Colon (tissue), 2 donors: Measurements from ENCODE around the gene ANKRD34A.
"Not testable (repeated sequence)": the region's sequence is repeated elsewhere in the genome, so short reads cannot be mapped to it uniquely, and the experiment has no call there.

Experiments
- FAIRE-seq: peaks from 2 replicates; lab custom pipeline; 2012; peaks lifted over from hg19 to GRCh38; lab: Jason Lieb, UNC
- donor health status: control.
- donor health status: control.

Gene ANKRD34A

DNA sequence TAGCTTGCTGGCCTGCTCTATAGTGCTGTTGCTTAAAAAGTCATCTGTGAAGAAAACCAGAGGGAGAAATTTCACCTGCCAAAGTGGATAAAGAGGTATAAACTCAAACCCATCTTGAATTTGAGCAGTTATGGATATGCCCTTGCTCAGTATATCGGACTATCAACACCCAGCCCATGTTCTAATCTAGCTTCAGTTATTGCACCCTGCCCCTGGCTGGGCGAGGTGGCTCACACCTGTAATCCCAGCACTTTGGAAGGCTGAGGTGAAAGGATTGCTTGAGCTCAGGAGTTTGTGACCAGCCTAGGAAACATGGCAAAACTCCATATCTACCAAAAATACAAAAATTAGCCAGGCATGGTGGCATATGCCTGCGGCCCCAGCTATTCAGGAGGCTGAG, 19.8 kb downstream of the ANKRD34A start:
- no peak for FAIRE-seq

GRCh38 chr1:145942871-145943270, 21.5 kb downstream of the ANKRD34A start:
- FAIRE-seq, result no peak

DNA sequence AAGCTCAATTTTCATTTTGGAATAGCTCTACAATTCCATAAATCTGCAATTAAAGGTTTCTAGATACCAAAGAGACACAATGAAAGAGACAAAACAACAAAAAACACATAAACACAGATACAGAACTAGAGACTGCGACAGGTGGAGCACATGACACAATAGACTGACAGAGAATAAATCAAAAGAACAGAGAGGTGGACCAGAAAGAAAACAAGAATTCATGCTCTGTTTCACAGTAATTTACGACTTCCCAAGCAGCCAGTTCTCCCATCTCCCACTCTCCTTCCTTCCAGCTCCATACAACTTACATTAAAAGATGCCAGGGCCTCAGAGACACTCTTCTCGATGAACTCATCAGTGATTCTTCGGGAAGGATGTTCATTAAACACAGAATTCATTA, 22.0 kb downstream of the ANKRD34A start:
- FAIRE-seq, result no peak

- no peak for FAIRE-seq
These were observed 26.9 kb downstream of the ANKRD34A start for GRCh38 chr1:145937436-145937835.

GRCh38 chr1:145936247-145936646, 28.1 kb downstream of the ANKRD34A start:
- no peak for FAIRE-seq

- FAIRE-seq, result no peak
These were observed 28.7 kb downstream of the ANKRD34A start for GRCh38 chr1:145935708-145936107.

- not testable (repeated sequence) for FAIRE-seq
These were observed 31.8 kb downstream of the ANKRD34A start for GRCh38 chr1:145932522-145933009.

DNA sequence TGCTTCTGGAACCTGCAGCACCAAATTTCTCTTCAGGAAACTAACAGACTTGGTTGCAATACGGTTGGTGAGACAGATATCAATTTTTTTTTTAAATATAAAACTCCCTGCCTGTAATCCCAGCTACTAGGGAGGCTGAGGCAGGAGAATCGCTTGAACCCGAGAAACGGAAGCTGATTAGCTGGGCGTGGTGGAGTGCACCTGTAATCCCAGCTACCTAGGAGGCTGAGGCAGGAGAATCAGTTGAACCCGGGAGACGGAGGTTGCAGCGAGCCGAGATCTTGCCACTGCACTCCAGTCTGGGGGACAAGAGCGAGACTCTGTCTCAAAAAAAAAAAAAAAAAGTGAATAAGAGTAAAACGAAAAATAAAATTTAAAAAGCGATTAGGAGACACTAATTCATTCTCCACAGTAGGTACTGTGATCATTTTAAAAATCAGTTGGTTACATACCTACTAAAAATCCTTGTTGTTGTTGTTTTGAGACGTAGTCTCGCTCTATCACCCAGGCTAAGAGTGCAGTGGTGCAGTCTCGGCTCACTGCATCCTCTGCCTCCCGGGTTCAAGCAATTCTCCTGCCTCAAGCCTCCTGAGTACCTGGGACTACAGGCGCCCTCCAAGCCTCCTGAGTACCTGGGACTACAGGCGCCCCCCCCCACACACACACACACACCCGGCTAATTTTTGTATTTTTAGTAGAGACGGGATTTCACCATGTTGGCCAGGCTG, 36.3 kb downstream of the ANKRD34A start:
- no peak for FAIRE-seq

DNA sequence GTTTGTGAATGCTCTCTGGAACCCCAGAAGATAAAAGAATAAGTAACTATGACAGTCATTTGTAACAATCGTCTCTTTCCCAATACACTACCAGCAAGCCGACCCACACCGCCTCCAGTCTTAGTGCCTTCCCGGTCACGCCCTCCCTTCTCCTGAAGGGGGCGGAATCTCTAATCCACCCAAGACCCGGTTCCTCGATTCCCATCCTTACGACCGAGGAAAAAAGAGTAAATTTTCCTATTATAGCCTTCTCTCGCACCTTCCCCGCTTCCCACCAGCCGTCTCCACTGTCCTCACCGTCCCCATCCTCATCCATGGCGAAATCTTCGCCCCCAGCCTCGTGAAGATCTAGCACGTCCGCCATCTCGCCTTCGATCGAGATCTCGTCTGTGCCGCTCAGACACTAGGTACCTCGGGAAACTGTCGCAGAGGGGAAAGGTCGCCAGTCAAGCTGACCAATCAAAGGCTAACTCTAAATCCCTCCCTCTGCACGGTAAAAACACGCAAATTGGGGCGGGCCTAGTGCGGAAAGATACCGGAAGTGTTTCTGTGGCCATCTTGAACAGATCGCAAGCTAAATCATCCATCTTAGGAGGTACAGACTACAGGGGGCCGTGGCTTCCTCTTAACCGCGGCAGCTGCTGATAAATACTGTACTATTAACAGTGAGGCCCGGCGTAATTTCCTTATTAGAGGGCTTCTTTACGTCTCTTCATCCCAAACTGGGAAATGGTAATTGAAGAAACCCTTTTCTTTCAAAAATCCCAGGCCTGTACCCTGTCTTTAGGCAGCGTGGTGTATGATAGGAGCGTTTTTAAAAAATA, 37.1 kb downstream of the ANKRD34A start, which contains the start of gene RBM8A:
Gene RBM8A, minus strand, starts transcription at position 422 of the 824 bp plus-strand sequence. Its CDS starts 58 bp downstream, at position 364.
- peak; percentile 10 for FAIRE-seq

DNA sequence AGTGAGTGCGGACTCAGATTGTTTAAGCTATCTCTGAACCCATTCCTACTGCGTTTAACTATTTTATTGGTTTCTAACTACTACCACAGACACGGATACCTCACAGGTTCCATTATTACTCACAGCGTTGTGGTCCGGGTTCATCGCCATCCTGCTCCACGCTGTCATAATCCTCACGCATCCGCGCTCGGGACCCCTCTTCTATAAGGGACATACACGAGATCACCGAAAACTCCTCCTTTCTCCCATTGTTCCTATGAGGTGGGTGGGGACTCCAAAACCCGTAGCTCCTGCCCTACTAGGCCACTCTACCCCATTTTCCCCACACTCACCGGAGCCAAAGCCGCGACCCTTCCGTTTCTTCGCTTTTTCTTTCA, 37.7 kb downstream of the ANKRD34A start:
- FAIRE-seq, result no peak

DNA sequence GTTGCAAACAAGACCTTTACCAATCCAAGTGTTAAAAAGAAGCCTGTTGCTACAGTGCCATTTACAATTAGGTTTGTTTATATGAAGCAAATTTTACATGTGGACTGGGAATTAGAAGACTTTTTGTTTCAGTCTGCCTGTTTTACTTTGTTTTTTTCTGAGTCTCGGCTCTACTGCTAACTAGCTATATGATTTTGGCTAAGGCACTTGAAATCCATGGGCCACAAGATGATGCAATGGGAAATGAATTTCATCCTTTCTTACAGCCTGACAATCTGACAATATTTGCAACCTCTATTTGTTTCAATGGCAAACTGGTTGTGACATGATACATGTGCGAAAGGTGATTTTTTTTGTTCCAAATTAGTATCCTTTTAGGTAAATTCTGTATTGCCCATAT, 42.1 kb downstream of the ANKRD34A start:
- FAIRE-seq, result no peak

DNA sequence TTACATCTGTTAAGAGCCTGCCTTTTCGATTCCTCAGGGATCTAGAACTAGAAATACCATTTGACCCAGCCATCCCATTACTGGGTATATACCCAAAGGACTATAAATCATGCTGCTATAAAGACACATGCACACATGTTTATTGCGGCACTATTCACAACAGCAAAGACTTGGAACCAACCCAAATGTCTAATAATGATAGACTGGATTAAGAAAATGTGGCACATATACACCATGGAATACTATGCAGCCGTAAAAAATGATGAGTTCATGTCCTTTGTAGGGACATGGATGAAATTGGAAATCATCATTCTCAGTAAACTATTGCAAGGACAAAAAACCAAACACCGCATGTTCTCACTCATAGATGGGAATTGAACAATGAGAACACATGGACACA, 44.1 kb downstream of the ANKRD34A start:
- not testable (repeated sequence) for FAIRE-seq

GRCh38 chr1:145918992-145919939, 45.1 kb downstream of the ANKRD34A start:
- FAIRE-seq, result no peak

- no peak for FAIRE-seq
These were observed 46.0 kb downstream of the ANKRD34A start, which contains the start of gene PEX11B for GRCh38 chr1:145918144-145918991. Gene PEX11B, minus strand, starts transcription at chr1:145918717. Its CDS starts 29 bp downstream, at chr1:145918688.

DNA sequence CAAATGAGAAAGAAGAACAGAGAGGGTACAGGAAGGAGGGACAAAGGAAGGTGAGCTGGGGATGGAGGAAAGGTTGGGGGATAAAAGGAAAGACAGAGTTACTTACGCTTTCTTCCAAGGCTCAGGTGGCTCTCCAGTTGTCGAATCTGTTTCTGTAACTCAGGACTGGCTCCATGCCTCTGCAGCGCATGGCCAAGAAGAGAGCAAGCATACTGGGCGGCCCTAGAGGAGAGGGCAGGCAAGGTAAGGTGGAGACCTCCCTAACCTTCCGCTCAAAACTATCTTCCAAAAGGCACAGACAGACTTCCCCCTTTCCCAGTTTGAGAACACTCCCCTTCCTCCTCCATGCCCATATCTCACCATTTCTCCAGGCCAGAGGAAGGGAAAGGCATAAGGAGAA, 46.8 kb downstream of the ANKRD34A start:
- no peak for FAIRE-seq

GRCh38 chr1:145916745-145917144, 47.6 kb downstream of the ANKRD34A start:
- no peak for FAIRE-seq

- no peak for FAIRE-seq
These were observed 52.2 kb downstream of the ANKRD34A start for GRCh38 chr1:145912128-145912641.
